HG03045 (cell line): ENCODE results near the gene KRT33B.
"Not testable (repeated sequence)": the region's sequence is repeated elsewhere in the genome, so short reads cannot be mapped to it uniquely, and the experiment has no call there.

ENCODE experiments used
- ATAC-seq: cut with Tn5 transposase; IDR thresholded peaks from one replicate; pipeline ENCODE4 v1.9.1; 2021; ENCODE audit warnings: mild to moderate bottlenecking, moderate library complexity; ENCODE audit not compliant: unreplicated experiment

KRT33B gene

DNA sequence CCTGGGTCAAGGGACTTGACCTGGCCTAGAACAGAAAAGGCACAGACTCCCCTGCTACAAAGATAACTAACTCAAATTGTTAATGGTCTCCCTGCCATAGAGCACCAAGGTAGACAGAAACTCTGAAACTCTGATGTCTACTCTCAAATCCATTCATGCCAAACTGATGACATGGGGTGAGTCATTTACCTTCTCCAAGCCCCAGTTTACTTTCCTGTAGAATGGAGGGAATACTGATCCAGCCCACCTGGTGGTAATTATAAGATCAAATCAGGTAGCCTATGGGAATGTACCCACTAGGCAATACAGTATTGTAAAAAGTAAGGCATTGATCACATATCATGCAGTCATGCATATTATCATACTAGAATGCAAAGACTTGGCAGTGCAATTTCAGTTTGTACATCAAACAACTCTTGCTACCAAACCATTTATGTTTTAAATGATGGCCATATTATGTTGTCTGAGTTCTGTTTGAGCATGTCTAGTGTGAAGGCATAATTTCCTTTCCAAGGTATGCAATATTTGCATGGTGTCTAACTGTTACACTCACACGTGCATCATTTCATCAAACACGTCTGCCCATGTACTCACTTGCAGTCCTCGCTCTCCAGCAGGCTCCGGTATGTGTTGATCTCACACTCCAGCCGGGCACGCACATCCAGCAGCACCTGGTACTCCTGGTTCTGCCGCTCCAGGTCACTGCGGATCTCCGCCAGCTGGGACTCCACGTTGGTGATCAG is 24.8 kb upstream of the KRT33B start:
- ATAC-seq = no peak

DNA sequence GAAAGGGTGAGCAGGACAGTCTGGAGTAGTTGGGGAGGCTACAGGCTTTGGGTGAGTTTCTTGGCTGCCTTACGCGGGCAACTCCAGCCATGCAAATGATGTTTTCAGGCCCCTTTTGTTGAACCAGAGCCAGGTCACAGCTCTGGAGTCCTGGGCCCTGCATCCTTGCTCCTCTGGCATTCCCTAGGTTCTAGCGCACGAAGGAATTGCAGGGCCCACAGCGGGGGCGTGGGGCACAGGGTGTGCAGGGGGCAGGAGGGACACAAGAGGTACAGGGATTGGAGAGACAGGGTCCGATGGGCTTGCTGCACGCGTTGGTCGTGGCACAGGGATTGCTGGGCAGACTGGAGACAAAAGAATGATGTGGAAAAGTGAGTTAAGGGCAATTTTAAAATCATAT is 24.2 kb upstream of the KRT33B start:
- no peak for ATAC-seq

DNA sequence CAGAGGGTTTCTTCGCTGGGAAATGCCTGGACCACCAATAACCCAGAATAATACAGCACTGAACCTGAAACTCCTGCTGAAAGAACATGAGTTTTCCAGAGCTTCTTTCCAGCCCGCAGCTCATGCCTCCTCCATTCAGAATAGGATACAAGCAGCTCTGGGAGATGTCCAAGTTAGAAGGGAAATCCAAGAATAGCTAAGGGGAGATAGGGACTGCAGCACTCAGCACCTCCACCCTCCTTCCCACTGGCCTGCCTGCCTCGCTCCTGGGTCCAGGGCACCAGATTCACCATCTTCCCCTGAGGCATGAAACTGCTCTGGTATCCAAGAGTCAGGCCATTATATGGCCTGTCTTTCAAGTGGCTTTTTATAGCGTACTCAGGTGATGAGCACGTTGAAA is 23.7 kb upstream of the KRT33B start:
- no peak for ATAC-seq

DNA sequence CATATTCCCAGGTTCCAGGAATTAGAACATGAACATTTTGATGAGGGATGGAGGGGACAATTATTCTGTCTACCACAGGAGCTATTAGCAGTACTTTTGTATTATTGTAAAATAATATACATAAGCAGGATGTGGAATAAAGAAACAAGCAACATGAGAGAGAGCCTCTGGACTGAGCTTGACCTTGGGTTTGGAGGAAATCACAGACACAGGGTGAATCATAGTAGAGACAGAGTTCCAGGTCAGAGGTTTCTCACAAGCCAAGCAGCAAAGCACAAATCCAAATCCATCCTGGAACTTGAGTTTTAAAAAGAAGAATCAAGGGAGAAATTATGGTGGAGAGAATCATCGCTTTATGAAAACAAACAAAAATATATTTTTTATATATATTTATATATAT is 22.7 kb upstream of the KRT33B start:
- ATAC-seq = no peak

DNA sequence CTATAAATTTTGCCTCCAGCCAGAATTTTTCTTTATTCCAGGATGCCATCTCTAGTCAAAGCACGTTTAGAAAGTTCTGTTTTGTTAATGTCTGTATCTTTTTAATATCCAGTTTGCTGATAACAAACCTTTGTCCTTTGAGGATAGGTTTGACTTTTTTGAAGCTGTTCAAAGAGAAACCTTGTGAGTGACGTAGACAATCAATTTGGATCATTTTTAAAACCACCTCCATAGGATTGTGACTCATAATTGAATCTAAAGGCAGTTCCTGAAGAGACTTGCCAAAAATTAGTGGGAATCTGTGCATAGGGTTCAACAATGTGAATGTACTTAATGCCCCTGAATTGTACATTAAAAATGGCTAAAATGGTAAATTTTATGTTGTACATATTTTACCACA is 21.9 kb upstream of the KRT33B start:
- no peak for ATAC-seq

DNA sequence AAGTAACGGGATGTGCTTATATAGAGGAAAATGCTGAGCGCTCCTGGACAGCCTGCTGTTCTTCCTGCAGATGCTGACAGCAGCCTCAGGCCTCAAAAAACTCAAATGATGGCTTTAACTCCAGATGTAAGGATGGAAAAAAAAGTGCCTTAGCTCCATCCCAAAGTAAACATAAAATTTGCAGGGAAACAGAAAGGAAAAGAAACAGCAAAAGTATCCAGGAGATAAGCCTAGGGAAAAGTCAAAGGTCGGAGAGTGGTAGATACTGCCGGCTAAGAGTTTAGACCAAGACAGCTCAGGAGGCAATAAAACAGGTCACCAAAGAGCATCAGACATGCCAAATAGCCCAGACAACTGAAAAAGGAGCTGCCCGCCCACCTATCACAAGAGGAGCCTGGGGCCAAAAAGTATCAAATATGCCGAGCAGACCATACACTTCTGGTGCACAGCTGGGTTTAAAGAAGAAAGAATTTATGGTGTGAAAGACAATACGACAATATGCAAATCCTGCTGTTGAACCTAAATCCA is 20.9 kb upstream of the KRT33B start:
- no peak for ATAC-seq

DNA sequence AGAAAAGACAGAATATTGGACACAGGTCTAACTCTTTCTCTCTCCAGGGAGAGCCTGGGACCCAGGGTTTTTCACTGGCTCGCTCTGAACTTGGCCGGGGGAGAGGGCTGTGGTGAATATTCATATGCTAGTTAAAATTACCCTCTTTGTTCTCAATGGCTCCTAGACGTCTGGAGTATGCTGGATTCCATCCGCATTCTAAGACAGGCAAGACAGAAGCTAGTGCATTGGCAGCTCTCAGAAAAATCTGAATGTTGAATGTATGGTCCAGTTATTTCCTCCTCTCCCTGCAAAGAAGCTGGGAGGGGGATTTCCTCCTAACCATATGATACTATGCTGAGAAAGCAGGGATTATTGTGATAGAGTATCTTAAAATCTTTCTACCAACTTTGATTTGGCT is 18.1 kb upstream of the KRT33B start:
- no peak for ATAC-seq

DNA sequence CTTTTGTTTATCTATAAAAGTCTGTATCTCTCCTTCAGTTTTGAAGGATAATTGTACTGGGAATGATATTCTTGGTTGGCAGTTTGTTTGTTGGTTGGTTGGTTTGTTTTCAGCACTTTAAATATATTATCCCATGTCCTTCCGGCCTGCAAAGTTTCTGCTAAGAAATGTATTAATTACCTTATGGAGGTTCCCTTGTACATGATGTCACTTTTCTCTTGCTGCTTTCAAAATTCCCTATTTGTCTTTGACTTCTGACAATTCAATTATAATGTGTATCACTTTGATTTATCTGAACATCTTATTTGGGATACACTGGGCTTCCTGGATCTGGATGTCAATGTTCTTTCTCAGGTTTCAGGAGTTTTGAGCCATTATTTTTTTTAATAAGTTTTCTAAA is 16.6 kb upstream of the KRT33B start:
- no peak for ATAC-seq

DNA sequence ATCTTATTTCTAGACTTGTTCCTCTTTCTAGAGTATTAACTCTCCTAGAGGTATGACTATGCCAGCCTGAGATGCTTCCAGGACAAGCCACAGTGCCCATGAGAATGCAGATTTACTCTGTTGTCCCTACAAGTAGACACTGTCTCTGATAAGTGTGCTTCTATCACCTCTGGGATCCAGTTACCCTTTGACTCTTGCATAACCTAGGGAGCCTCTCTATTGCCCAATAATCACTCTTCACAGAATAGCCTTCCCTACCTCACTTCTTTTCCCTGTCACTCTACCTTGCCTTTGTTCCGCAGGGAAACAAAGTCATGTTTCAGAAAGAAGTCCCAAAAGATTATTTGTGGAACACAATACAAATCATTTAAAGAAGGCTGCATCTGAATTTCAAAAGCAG is 14.1 kb upstream of the KRT33B start:
- ATAC-seq = no peak

DNA sequence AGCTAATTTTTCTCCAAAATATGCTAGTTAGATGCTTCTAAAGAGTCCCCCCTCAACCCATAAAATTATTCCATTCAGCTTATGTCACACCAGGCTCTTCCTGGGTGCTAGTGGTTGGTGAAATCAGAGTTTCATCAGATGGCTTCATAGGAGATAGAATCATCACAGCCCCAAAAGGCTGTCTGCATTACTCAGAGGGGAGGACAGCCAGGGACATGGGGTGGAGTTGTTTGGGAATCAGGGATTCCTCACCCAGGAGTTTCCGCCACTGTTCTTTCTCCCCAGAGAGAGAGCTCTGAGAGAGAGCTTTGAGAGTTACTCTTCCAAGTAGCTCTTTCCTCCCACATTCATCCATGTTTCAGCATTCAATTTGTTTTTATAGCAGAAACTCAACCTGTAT is 12.8 kb upstream of the KRT33B start:
- no peak for ATAC-seq

DNA sequence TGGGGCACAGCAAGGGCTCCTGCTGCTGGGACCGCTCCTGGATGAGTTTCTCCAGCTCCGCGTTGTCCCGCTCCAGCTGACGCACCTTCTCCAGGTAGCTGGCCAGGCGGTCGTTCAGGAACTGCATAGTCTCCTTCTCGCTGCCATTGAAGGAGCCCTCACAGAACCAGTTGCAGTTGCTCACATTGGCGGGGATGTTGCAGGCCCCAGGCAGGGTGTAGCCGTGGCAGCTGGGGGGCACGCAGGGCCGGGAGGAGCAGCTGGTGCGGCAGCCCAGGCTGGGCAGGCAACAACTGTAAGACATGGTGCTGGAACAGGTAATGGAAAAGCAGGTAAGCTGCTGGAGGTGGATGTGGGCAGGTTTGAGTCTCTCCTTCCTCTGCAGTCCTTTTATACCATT is 12.3 kb upstream of the KRT33B start, which contains the start of gene KRT34:
KRT34 (minus strand) TSS at position 364 of the 400 bp plus-strand sequence; CDS start at position 304, 60 bp downstream.
- not testable (repeated sequence) for ATAC-seq

DNA sequence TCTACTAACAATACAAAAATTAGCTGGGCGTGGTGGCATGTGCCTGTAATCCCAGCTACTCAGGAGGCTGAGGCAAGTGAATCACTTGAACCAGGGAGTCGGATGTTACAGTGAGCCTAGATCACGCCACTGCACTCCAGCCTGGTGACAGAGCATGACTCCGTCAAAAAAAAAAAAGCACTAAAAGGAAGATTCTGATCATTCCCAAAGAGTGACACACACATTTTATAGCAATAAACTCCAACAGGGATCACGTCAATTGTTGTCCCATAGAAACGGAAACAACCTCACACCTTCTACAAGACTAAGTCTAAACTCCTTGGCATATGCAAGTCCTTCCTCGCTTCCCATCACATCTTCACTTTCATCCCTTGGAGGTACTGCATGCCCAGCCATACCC is 10.5 kb upstream of the KRT33B start:
- not testable (repeated sequence) for ATAC-seq

DNA sequence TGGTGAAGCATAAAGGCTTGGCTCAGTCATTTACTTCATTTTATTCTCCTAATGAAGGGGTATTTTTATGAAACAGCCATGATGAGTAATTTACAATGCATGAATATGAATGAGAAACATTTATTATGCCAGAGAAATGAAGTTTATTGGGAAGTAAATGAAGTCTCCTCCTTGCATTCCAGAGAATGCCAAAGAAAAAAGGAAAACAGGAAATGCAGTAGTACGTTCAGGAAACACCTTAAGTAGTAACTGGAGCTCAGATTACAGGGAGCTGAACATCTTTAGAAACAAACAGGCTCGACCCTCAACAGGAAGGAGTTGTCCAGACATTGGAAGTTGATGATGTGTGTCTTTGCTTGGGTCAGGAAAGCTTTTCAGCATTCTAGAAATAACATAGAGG is 7.9 kb upstream of the KRT33B start:
- no peak for ATAC-seq

DNA sequence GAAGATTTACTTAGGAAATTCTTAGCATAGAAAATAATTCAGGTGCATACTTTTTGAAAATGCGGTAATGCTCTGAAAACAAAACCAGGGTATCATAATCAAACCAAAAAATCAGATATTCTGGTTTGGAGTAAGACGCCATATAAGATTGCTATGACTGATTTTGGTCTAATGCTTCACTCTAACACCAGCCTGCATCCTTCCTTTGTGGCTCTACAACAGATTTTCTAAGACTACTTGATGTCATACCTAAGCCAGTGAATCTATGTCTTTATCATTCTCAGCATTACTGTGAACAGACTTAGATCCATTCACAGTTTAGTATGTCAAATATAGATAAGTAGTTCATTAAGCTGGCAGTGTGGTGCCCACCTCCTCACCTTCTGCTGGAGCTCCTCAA is 590 bp downstream of the KRT33B start:
- ATAC-seq = no peak

DNA sequence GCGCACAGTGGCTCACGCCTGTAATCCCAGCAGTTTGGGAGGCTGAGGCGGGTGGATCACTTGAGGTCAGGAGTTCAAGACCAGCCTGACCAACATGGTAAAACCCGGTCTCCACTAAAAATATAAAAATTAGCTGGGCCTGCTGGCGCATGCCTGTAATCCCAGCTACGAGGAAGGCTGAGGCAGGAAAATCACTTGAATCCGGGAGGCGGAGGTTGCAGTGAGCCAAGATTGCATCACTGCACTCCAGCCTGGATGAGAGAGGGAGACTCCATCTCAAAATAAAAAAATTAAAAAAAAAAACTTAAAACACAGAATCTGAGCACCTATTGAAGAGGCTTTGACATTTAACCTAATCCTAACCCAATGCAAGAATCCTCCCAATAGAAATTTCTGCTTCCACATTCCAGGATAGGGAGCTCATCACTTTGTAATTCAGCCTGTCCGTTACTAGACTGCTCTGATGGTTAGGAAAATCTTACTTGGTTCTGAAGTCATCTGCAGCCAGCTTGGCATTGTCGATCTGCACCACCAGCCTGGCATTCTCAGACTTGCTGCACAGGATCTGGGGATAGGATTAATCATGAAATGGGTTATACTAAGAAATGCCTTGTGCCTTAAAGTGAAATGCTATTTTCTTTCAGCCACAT is 2.1 kb downstream of the KRT33B start:
- ATAC-seq = no peak

DNA sequence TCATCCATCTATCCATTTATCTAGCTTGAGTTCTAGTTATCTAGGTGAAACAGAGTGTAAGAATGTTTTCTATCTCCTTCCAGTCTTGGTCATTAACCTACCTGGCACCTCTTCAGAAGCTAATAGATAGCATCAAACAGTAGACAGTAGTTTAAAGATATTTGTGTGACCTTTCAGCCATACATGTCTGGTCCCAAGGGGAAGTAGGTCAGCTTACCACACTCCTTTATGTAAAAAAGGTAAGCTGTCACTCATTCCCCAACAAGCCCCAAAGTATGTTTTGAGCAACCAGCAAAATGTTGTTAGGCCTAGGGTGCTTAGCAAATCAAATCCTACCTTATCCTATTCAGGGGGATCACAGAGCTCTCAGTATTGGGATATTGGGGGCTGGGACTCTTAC is 3.5 kb downstream of the KRT33B start:
- no peak for ATAC-seq

DNA sequence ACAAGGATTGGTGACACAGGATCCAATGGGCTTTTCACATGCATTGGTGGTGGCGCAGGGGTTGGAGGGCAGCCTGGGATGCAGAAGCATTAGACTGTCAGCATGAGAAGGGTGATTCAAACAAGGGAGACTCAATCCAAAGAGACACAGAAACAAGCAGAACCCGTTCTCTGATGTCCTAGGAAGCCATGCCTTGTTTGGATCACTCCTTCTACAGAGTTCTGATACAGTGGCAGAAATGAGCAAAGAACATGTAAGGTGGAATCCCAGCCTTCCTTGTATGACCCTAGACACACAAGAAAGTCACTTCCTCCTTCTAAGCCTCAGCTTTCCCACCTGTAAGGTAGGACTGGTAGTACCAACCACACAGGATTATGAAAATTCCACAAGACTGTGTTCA is 5.7 kb downstream of the KRT33B start:
- ATAC-seq = no peak

DNA sequence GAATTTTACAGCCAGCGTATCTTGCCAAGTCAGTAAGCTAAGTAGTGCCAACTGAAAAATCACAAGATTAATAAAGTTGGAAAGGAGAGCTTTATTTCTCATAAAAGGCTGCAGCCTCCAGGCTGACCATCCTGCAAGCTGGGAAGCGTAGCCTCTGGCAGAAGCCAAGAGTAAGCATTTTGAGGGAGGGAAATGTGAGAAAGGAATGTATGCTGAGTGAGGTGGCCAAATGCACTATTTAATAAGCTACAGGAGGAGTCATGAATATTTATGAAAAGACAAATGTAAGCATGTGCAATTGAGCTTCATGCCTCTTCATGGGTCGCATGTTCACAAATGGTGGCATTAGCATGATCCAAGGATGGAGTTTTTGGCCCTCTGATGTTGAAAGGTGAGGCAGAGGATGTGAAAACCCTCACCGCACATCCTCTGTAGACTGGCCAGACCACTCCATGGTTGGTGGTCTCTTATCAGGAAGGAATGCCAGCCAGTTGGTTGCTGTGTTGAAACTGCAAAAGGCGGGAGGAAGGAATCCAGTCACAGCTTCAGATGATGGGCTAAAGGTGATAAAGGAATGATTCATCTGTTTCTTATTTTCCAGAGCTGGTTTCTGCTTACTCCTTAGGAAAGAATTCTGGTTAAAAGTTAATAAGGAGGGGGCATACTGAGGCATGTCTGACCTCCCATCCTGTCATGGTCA is 9.2 kb downstream of the KRT33B start:
- ATAC-seq = no peak

DNA sequence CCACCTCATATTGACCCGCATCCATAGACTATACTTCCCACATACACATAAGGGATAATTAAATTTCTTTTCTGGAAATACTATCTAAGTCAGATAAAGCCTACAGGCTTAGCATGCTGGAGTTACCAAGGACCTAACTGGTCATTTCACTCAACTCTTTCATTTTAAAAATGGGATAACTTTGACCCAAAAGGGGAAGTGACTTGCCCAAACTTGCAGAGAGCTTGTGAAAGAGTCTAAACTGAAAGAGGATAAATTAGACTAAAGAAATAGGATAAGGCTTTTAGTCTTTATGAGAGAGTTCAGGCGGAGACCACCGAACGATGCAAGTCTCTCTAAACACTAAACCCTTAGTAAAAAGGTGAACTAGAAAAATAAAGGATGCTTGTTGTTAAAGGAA is 15.1 kb downstream of the KRT33B start:
- ATAC-seq = no peak

DNA sequence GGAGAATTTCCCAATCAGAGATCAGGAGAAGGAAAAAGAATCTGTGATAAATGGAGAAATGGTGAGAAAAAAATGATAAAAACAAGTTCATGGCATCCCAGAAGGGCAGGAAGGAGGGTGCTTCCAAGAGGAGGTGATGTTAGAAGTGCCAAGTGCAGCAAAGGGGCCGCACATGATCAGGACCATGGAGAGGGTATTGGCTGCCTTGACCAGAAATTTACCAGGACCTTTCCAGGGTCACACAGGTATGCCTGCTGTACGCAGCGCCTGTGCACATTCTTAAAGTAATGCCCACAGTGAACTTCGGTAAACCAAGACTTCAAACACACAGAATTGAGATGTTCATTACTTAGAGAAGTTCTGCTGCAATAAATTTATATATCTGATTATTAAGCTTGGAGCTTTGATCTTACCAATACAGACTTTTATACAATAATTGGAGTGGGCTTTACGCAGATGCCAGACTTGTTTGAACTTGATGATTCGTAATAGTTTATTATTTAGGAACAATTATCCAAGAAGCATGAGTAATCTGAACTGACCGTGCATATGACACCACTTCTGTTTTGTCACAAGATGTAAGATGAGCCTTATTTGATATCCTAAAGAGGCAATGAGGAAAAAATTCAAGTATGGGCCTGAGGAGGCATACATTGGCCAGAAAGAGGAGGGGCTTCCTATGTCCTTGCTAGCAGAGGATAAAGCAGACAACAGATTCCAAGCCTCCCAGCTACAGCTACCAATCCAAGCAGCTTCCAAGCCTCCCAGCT is 16.8 kb downstream of the KRT33B start:
- no peak for ATAC-seq

DNA sequence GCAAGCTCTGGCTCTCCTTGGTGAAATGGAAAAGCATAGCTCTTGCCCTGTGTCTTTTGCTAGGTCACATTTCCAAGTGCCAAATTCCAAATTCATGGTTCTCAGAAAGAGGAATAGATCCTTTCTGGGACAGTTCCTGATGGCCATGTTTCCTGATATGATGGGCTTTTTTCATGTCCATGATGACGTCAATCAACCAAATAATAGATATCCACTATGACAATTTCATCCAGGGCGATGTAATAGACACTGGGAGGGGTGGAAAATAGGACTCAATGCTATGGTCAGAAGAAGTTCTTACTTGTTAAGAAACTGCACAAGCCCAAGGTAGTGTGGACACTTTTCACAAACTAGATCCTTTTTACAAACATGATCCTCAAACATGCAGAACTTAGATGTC is 18.4 kb downstream of the KRT33B start:
- no peak for ATAC-seq
